Activated T-helper 1 cell treated with anti-CD3 and anti-CD28 coated beads, Interleukin-2, amount 50 U/mL, for 16 hours (primary cell): ENCODE results near the gene TRPM3.

Experiments
- DNase-seq, 2 donors: peaks; one replicate each; pipeline ENCODE4 v3.0.0-alpha.2; 2020; ENCODE audit warnings: low read depth in 1 of 2, low spot score in 1 of 2

Gene TRPM3

DNA sequence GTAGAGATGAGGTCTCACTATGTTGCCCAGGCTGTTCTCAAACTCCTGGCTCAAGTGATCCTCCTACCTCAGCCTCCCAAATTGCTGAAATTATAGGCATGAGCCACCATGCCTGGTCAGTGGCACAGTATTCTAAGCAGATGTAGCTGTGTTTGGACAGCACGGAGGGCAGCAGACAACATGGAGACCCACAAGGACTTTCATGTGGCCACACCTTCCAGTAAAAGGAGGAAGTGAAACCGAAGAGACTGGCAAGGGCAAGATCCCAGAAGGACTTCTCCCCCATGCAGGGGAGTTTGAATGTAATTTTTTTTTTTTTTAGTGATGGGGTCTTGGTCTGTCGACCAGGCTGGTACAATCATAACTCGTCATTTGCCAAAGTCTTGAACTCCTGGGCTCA is 172.2 kb downstream of the TRPM3 start:
- no peak for DNase-seq

DNA sequence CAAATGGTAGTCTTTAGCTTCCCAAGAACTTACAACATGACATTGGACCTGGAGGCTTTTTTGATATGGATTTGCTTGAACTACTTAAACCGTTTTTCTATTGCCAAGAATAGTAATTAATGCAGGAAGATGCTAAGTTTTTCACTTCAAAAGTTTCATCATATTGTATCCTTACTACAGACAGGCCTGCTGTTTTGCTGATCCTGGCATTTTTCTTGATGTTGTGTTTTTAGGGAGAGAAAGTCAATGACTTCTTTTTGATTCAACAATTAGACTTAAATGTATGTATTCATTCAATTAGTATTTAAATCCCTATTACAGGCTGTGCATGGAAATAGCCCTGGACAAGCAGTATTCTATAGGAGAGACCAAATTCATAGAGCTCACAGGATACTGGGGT is 172.7 kb downstream of the TRPM3 start:
- DNase-seq: no peak

DNA sequence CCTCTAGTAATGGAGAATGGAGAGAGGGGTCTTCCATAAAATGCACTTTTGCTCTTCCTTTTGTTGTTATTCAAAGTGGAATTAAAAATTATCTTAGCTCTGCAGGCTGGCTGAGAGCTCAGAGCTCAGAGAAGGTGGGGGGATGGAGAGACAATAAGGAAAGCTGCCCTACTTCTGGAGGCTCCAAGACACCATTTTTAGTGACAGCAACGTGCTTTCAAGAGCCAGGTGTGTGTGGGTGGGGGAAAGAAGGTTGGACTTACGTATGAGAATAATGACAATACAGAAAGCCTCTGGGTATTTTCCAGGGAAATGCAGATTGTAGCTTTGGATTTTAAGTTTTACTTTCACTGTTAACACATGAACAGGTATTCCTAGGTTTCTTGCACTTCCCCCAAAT is 173.9 kb downstream of the TRPM3 start:
- no peak for DNase-seq

DNA sequence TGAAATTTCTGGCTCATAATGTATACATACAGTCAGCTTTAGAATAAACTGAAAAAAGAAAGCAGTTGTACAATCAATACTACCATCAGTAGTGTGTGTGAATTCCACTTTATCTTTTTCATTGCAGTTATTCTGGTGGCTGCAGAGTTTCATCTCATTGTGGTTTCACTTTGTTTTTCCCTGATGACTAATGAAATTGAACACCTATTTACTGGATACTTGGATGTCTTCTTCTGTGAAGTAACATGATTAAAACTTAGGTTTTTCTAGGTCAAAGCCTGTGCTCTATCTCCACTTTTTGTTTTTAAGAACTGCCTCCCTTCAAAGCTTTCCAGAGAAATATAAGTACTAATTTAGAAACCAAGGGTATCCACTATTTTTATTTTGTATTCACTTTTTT is 174.3 kb downstream of the TRPM3 start:
- DNase-seq: no peak

DNA sequence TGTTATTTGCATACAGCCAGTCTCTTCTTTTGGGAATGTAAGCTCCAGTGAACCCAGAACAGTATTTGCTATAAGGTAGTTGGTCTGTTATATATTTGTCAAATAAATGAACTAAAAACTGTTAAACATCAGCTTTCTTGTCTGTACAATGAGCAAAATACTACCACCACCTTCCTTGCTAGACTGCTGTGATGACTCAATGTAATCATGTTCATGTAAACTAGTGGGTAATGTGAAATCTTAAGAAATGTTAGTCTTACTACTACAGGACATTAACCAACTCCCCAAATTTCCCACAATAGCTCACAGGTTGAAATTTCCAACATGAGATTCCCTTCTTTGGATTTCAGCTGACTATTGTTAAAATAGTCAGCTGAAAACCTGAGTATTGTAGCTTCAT is 176.1 kb downstream of the TRPM3 start:
- no peak for DNase-seq

DNA sequence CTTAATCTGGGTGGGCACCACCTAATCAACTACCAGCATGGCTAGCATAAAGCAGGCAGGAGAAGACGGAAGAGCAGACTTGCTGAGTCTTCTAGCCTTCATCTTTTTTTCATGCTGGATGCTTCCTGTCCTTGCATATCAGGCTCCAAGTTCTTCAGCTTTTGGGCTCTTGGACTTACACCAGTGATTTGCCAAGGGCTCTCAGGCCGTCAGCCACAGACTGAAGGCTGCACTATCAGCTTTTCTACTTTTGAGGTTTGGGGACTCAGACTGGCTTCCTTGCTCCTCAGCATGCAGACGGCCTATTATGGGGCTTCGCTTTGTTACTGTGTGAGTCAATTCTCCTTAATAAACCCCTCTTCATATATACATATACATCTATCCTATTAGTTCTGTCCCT is 180.2 kb downstream of the TRPM3 start:
- no peak for DNase-seq

DNA sequence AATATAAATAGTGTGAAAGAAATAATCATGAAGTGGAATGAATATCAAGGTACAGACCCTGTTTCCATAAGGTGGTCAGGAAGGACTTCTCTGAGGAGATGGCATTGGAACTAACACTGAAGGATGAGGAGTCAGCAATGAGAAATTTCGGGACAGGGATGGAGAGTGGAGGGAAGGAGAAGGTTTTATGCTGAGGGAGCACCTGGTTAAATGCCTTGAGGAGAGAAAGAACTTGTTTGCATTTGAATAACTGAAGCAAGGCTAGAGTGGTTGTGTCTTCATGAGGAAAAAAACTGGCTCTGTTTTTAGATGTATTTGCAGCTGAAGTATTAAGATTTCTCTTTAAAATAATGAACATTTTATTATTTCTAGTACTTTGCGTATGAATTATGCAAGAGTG is 180.8 kb downstream of the TRPM3 start:
- DNase-seq: no peak

DNA sequence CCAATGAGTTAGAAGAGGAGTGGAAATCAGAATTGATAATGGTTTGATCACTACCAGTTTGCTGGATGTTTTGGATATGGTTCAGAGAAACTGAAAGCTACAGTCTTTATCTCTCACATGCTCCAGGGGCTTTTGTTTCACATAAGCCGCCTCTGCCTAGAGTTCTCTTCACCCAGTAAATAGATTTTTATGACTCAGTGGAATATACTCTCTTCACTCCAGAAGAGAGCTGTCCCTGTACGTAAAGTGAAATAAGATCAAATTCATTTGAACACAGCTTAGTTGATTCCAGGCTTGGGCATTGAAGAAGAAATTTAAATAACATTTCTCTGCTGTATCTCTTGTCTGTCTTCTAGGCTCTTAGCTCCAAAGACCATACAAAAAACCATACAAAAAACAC is 184.9 kb downstream of the TRPM3 start:
- DNase-seq: no peak

DNA sequence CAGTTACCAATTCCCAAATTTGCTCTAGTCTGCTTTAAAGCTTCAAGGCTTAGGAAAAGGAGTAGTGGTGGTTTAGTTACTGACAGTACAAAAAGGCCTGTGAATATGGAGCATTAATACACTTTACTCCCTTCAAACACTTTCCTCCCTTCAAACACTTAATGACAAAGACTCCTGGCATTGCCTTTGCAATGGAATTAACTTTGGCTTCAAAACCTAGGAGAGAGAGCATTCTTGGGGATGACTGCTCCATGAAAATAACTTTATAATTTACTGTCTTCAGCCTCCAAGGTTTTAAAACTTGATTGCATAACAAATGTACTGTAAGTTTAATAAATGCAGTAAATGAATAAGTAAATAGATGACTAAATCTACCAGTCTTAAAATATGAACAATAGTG is 185.6 kb downstream of the TRPM3 start:
- no peak for DNase-seq

DNA sequence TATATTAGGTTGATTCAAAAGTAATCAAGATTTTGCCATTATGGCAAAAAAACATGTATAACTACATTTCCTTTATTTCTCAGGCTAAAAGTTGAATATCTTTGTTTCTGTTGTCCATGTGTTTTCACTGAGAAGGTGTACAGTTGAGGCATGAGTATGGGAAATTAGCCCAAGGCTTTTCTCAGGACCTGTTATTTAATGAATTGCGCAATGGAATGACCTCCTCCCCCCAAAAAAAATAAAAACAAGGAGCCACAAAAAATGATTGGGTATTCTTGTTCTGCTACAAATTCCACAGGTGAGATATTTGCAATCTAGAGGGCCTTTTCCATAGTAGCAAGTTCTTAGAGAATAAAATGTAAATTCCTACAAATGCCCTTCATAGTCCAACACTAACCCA is 186.8 kb downstream of the TRPM3 start:
- no peak for DNase-seq

DNA sequence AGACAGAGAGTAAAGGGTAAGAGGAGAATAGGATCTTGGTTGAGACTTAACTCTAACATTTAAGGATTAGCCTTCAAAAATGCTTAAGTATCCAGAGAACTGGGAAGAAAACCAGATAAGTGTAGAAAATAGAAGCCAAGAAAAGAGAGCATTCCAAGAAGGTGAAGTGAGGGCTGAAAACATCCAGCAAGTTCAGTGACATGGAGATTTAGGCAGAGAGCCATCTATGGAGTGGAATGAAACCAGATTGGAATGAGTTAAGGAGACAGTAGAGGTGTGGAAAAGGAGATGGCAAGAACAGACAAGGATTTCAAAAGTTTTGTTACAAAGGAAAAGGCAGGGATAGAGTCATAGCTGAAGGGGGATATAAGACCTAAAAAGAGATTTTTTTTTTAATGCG is 188.1 kb downstream of the TRPM3 start:
- DNase-seq: no peak

DNA sequence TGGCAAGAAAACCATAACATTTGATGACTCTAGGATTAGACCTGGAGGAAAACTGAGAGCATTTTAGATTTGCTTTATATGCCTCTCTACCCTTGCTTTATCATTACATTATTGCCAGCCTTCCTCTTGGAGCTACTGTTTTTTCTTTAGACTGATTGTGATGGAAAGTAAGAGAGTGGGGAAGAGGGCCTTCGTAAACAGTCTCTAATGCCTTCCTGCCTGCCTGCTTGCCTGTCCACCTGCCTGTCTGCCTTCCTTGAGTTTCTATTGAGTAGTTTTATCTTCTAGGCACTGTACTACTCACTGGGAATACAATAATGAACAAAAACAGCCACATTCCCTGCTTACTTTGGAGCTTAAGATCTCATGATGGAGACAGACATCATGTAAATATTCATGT is 189.3 kb downstream of the TRPM3 start:
- no peak for DNase-seq

DNA sequence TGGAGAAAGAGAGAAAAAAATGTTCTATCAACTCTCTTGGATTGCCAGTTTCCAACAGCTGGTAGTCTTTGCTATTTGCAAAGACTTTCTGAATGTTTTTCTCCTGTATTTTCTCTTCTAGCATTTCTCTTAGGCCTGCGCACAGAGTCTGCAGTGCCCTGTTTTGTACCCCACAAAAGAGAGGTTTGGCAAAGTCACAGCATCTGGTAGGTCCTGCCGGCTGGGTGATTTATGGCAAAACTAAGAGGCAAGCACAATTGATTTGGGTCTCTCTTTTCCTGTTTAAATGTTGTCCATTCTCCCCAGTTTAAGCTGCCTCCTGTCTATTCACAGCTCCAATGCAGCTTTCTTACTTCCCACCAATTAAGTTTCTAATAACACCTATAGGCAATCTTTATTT is 193.9 kb downstream of the TRPM3 start:
- DNase-seq: no peak

DNA sequence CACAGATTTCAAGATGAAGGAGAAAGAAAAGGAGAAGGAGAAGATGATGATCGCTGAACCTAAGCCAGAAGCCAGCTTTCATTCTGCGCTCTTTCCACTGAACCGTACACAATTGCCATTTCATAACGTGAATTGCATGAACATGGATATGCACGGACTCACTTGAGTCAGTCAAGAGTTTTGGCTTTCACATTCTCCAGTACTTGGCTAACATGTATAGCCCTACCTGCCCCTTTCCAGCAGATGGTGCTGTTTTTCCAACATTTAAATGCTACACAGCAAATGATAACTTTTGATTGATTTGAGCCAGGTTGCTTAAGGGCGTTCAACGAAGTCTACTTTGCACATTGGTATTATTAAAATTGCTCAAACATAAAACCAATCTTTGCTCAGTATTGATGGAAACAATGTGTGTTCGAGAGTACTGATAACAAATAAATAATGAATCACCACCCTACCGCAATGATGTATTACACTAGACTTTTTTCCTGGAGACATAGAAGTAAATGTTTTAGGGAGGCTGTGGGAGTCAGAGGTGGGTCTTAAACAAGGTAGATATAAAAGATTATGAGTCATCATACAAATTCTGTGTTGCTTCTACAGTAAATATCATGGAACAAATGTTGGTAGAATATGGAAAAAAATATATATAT is 196.4 kb downstream of the TRPM3 start:
- no peak for DNase-seq

DNA sequence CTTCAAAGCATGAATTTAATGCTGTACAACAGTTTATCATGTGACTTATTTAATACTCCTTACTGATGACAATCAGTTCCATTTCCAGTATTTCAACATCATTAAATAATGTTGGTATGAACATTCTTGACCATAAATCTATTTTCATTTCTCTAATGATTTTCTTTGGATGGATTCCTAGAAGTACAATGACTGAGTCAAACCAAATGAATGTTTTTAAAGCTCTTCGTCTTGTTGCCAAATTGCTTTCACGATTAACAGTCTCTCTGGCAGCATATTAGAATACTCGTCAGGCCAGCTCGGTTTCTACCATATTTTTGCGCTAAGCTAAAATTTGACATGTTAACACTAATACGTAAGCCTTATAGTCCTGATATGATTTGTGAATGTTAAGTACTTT is 197.0 kb downstream of the TRPM3 start:
- DNase-seq: no peak

DNA sequence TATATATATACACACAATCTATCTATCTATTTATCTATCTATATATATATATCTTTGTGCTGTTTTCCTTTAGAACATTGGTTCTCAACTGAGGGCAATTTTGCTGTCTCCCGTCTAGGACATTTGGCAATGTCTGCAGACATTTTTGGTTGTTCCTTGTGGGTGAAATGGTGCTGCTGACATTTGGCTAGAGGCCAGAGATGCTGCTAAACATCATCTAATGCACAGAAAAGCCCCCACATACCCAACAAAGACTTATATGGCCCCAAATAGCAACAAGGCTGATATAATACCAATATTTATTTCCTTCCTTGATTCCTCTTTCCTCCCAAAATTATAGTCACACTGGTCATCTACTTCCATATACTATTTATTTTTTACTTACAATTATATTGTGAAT is 197.5 kb downstream of the TRPM3 start:
- no peak for DNase-seq

DNA sequence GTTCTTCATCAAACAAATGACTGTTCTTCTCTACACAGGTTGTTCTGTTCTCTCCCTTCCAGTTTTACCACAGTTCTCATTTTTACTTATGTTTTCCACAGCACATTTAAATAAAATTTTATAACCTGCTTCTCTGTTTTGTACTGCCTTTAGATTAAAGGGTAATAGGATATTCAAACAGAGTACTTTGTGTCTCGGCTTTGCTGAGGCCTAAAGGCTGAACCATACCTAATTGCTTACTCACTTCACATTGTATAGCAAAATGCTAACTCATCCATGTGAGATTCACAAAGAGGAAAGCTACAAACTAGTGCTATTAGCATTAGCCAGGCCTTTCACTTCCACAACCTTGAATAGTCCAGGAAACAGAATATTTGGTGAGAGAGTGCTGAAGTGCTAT is 200.3 kb downstream of the TRPM3 start:
- no peak for DNase-seq

DNA sequence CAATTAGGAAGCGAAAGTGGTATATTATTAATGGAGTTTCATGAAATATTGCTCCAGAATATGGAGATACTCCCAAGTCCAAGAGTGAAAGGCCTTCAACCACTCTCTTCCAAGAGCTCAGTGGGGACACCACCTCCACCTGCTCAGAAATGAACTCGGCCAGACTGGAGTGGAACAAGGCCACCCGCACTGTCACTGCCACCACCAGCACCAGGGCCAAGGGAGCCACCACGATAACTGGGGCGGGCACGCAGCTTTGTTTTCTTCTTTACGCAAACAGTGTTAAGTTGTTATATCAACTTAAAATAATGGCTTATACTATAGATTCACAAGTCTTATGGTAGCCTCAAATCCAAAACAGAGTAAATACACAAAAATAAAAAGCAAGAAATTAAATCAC is 204.1 kb downstream of the TRPM3 start:
- no peak for DNase-seq

DNA sequence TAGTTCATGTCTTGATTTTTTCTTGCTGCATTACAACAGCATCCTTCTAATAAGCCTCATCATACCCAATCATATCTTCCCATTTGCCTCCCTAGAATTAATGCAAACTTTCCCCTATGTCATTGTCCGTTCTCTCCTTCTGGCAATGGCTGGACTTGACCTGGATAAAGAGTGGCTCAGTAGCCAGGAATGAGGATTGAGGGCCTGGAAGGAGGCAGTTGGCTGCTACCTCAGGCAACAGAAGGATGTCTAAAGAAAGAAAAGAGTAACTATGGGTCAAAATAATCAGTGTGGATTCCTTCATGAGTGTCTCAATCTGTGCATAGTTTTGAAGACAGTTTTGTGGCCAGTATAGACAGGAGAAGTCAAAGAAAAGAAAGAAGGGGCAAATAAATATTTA is 209.6 kb downstream of the TRPM3 start:
- DNase-seq: no peak

DNA sequence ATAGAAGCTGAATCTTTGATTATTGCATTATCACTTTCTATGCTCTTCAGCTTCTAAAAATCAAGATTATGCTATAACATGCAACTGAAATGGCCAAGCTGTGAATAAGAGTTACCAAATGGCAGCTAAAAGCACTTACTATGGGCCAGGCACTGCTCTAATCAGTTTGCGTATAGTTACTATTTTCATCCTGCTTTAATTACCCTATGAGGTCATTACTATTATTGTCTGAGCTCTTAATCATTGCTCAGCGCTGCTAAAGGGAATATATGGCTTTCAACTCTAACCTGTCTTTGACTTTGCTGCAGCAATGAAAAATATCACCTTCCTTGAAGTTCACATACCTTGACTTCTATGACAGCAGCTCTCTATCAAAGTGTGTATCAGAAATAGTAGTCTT is 210.8 kb downstream of the TRPM3 start:
- DNase-seq: no peak

DNA sequence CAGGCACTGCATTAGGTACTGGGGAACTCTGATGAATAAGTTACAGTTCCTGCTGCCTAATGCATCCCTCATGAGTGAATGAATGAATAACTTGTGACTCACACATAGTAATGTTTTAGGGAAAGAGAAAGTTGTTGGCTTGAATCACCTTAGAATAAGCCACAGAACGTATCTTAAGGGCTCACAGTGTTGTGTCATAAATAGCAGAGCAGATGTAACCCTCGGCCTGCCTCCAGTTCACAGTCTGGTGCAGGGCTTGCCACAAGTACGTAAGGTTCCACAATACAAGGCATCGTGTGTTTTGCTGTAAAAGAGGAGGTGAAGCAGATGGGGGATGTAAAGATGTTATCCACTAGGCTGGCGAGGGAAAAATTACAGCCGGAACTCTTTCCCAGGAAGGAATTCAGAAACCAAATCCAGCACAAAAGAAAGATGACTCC is 218.7 kb downstream of the TRPM3 start:
- no peak for DNase-seq

DNA sequence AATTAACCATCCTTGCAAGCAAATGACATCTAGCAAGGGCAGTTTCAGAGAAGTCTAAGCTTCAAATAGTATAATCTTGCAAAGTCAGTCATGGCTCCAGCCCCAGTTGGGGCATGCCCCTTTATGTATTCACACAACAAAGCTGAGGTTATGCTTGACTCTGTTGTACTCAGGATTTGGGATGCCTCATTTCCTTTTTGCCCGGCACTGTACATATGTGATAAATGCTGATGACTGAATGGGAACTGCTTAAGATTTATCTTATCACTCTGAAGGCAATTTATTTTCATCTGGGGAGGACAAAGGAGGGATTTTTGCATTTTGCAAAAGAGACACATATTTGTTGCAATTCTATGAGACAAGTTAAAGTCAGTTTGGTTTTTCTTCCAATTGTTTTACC is 219.2 kb downstream of the TRPM3 start:
- no peak for DNase-seq

DNA sequence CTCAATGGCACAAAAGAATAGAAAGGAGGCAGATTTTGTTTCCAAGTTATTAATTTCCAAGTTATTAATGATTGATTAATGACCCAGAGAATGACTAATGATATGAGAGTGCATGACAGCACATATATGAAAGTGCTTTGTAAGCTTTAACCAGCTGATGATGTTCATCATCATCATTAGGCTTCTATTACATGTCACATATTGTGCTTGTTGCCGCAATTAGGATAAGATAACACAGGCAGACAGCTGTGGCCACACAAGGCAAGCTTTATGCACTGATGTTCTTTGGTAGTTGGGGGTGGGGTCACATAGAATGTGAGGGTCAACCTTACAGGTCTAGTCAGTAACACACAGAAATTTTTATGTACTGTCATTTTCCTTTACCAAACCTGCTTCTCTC is 219.7 kb downstream of the TRPM3 start:
- no peak for DNase-seq

DNA sequence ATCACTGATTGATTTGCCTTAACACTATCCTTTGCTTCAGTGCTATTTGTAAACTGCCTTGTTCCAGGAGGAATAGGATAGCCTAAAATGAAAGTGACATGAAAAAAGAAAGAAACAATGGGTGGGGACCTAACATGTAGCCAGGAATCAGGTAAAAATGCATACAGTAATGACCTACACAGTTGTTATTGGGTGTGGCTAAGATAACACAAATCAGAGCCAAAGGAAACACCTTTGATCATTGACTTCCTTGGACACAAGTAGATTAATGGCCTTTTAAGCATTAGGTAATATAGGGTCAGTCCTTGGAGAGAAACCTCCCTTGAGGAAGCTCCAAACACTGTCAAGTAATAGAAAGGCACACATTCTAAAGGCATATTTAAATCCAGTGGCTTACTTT is 220.4 kb downstream of the TRPM3 start:
- no peak for DNase-seq
